Endothelial cell of umbilical vein (primary cell): ENCODE data around the gene SCG2. TPM values are rescaled to one million over a fixed set of nuclear protein-coding genes. Genes with fewer than 3 reads are reported as not detected.

Experiments
- BruUV-seq: library from RNA; stranded (reverse); fragments of 400-500 nt; replicated peaks from 2 replicates; lab custom pipeline; 2021; lab: Mats Ljungman, UMichigan
- CTCF ChIA-PET: fragments of 300-600, 350-600 bp; sonication (Branson Sonifier 250); formaldehyde crosslinking; loops from one replicate; lab custom pipeline; 2021; ENCODE audit warnings: antibody characterized with exemption, inconsistent platforms; lab: Charles Lee
- POLR2A ChIA-PET: fragments of 300-600, 350-600 bp; sonication (Branson Sonifier 250); formaldehyde crosslinking; loops from one replicate; lab custom pipeline; 2021; ENCODE audit warnings: antibody characterized with exemption, inconsistent platforms; lab: Charles Lee
- DNase-seq: peaks from one replicate; pipeline ENCODE4 v3.0.0-alpha.2; 2011; ENCODE audit warnings: low read depth, low spot score
- FAIRE-seq: peaks from 2 replicates; lab custom pipeline; 2011; peaks lifted over from hg19 to GRCh38; lab: Jason Lieb, UNC
- H2AFZ ChIP-seq: 2 replicates; pipeline ENCODE4 v1.6.0; 2012; ENCODE audit warnings: low read depth, low read length, control low read depth, inconsistent platforms
- H3K27ac ChIP-seq: 2 replicates; pipeline ENCODE4 v1.5.1; 2011; ENCODE audit warnings: low read depth, mild to moderate bottlenecking, control low read depth, low read length, moderate library complexity; ENCODE audit not compliant: insufficient read depth
- H3K27me3 ChIP-seq, 2 experiments: 2 replicates each; pipeline versions ENCODE4 v1.6.0 to v1.6.1; 2011; ENCODE audit warnings: low read length in 2 of 2, mixed read lengths in 1 of 2; ENCODE audit not compliant: control insufficient read depth in 2 of 2, insufficient read depth in 2 of 2
- H3K36me3 ChIP-seq, 2 experiments: 2 replicates in 1 of 2; 3 replicates in 1 of 2; pipeline ENCODE4 v1.5.1; 2011; ENCODE audit warnings: low read length in 2 of 2, mild to moderate bottlenecking in 1 of 2, moderate library complexity in 1 of 2; ENCODE audit not compliant: control insufficient read depth in 2 of 2, insufficient read depth in 2 of 2; ENCODE audit errors: extremely low read depth in 1 of 2
- H3K4me1 ChIP-seq: 3 replicates; pipeline ENCODE4 v1.5.1; 2011; ENCODE audit warnings: mild to moderate bottlenecking, low read length; ENCODE audit not compliant: control insufficient read depth, insufficient read depth; ENCODE audit errors: extremely low read depth
- H3K4me2 ChIP-seq: 2 replicates; pipeline ENCODE4 v1.6.1; 2011; ENCODE audit warnings: low read length, control low read depth, mixed read lengths; ENCODE audit not compliant: insufficient read depth
- H3K4me3 ChIP-seq, 3 experiments: fragments of 200-600 bp in 1 of 3; sonication (generic), shearing (Covaris generic) in 1 of 3; replicated peaks in 1 of 3; 2 replicates each; pipeline ENCODE4 v1.5.1; 2011 to 2016; ENCODE audit warnings: control low read depth in 3 of 3, low read length in 3 of 3, mild to moderate bottlenecking in 2 of 3, inconsistent platforms in 1 of 3, low read depth in 1 of 3, moderate library complexity in 1 of 3; ENCODE audit not compliant: insufficient read depth in 1 of 3
- H3K79me2 ChIP-seq: 2 replicates; pipeline ENCODE4 v1.6.0; 2012; ENCODE audit warnings: low read length, inconsistent platforms; ENCODE audit not compliant: control insufficient read depth, insufficient read depth
- H3K9ac ChIP-seq: replicated peaks from 2 replicates; pipeline ENCODE3; 2011; ENCODE audit warnings: low read length, control low read depth; ENCODE audit not compliant: insufficient read depth; ENCODE audit errors: extremely low read depth
- H3K9me1 ChIP-seq: replicated peaks from 3 replicates; pipeline ENCODE4 v1.6.0; 2011; ENCODE audit warnings: mild to moderate bottlenecking, low read length; ENCODE audit not compliant: control insufficient read depth, insufficient read depth; ENCODE audit errors: extremely low read depth
- H3K9me3 ChIP-seq: replicated peaks from 2 replicates; pipeline ENCODE4 v1.5.1; 2012; ENCODE audit warnings: low read length, inconsistent platforms; ENCODE audit not compliant: control insufficient read depth, insufficient read depth
- H4K20me1 ChIP-seq: replicated peaks from 2 replicates; pipeline ENCODE3; 2011; ENCODE audit warnings: mild to moderate bottlenecking, low read length; ENCODE audit not compliant: control insufficient read depth, insufficient read depth; ENCODE audit errors: extremely low read depth
- CTCF ChIP-seq, 2 donors: IDR thresholded peaks; 1 replicate in 1 of 2; 2 replicates in 1 of 2; pipeline ENCODE4 v1.5.1; 2011; ENCODE audit warnings: low read length in 2 of 2, mild to moderate bottlenecking in 2 of 2, moderate library complexity in 2 of 2, control low read depth in 1 of 2, inconsistent platforms in 1 of 2, low read depth in 1 of 2; ENCODE audit not compliant: insufficient read depth in 1 of 2; ENCODE audit errors: extremely low read depth in 1 of 2
- EZH2 ChIP-seq: IDR thresholded peaks from 2 replicates; pipeline ENCODE4 v1.6.1; 2012; ENCODE audit warnings: borderline replicate concordance, low read depth, mild to moderate bottlenecking, moderate library complexity, low read length, inconsistent platforms; ENCODE audit not compliant: severe bottlenecking
- FOS ChIP-seq: IDR thresholded peaks from 2 replicates; pipeline ENCODE4 v1.6.1; 2011; ENCODE audit warnings: mild to moderate bottlenecking, low read length, moderate library complexity, borderline replicate concordance; ENCODE audit not compliant: insufficient read depth
- GATA2 ChIP-seq: IDR thresholded peaks from 2 replicates; pipeline ENCODE4 v1.7.0; 2011; ENCODE audit warnings: low read depth, mild to moderate bottlenecking, moderate library complexity, mixed read lengths, low read length; ENCODE audit not compliant: insufficient read length, insufficient read depth
- JUN ChIP-seq: IDR thresholded peaks from 2 replicates; pipeline ENCODE4 v1.6.1; 2011; ENCODE audit warnings: borderline replicate concordance, low read depth; ENCODE audit not compliant: insufficient read length, insufficient read depth
- POLR2AphosphoS5 ChIP-seq: IDR thresholded peaks from 2 replicates; pipeline ENCODE4 v1.6.1; 2012; ENCODE audit warnings: low read depth, mild to moderate bottlenecking, control low read depth, low read length, moderate library complexity; ENCODE audit not compliant: insufficient read depth
- dilution Hi-C: fragments of 300-500 bp; cut with MboI; formaldehyde crosslinking; loops from one replicate; pipeline ENCODE4 v1.15.0; 2019; ENCODE audit warnings: low sequenced_read_pairs; ENCODE audit not compliant: extremely low pct_ligation_motif_present
- intact Hi-C: fragments of 100-400 bp; cut with micrococcal nuclease; formaldehyde crosslinking; loops from one replicate; pipeline ENCODE4 v1.10.0; 2022
- polyA plus RNA-seq, 4 experiments: library from polyadenylated mRNA; depleted of rRNA in 3 of 4; stranded (reverse) in 3 of 4; unstranded in 1 of 4; fragments of >200 nt; gene quantifications; 2 replicates each; pipeline versions ENCODE4 v1.2.1 to v1.2.3, GENCODE V29; 2011 to 2012; ENCODE audit warnings: missing spikeins in 1 of 4
- total RNA-seq: library from RNA; stranded (reverse); gene quantifications from 2 replicates; pipeline ENCODE4 v1.2.3, GENCODE V29; 2021

The SCG2 gene
- total and polyA plus RNA-seq, 2 donors (not counting 3 experiments of a cell fraction or from before 2014, with no cell fraction given) = not detected

- H3K9me3 ChIP-seq = no peaks in the 10 kb centered on the region
- FAIRE-seq = no peak
- H3K9me1 ChIP-seq = no peaks in the 10 kb centered on the region
- ChIA-PET POLR2A (no interaction called here), CTCF (no interaction called here)
- no TSS peak for BruUV-seq
- no peak for DNase-seq
- H3K36me3 ChIP-seq = no peaks in the 10 kb centered on the region
- no peaks in the 10 kb centered on the region for H3K4me1 ChIP-seq
- no peak overlapping the region for H3K9ac ChIP-seq
- peaks cover 8 to 9% of the 10 kb centered on the region in 2 experiments for H3K27me3 ChIP-seq
- H4K20me1 ChIP-seq = no peaks in the 10 kb centered on the region
- dilution Hi-C loops = no loop called here
- no peaks in the 10 kb centered on the region for H3K79me2 ChIP-seq
- TF ChIP-seq POLR2AphosphoS5 (no peak), JUN (no peak), CTCF (IDR thresholded peaks at IDR 0.05; ENCODE audit: extremely low read depth in 1 of 2, insufficient read depth in 1 of 2, low read depth in 1 of 2, low read length in 2 of 2) (no peak), GATA2 (no peak), FOS (no peak), EZH2 (no peak)
- H3K4me2 ChIP-seq = no peak overlapping the region
- H2AFZ ChIP-seq = no peak overlapping the region
- no peak overlapping the region for H3K27ac ChIP-seq
- no peak overlapping the region for H3K4me3 ChIP-seq
- intact Hi-C loops = no loop called here
Observed at GRCh38 chr2:223626716-223627115, 24.6 kb upstream of the SCG2 start.
